ENCODE data around the gene FLAD1.

GRCh38 chr1:155016231-155016831 is 33.2 kb downstream of the FLAD1 start:
- no peak for TF ChIP-seq POLR2AphosphoS5 (IDR thresholded peaks at IDR 0.05; ENCODE audit: borderline replicate concordance, low read depth, low read length)
- TF ChIP-seq EZH2 (IDR thresholded peaks at IDR 0.05): no peak

Data from SK-N-MC (cell line).